ENCODE measurements around the gene DAPL1. TPM values are rescaled to one million over a fixed set of nuclear protein-coding genes. Genes with fewer than 3 reads are reported as not detected.

DAPL1 gene
- total RNA-seq, 2 donors from 2014 or later, result 8.6 to 9.9 TPM

DNA sequence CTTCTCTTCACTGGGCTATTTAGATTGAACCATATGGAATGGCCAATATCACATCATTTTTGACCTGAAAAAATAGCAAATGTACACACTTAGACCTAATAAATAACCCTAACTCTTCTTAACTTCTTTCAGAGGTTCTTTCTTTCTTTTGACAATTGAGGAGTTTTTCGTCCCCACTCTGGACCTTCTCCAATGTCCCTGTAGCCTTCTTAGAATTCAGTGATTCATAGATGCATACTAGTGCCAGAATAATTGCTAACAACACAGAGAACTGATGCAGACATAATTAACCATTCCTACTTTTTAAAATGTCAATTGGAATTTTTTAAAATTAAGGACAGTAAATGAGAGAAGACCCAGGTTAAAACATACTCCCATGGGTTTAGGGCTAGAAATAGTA, 20.0 kb downstream of the DAPL1 start:
- no peak for TF ChIP-seq POLR2A (IDR thresholded peaks at IDR 0.05)
- TF ChIP-seq, protein P1, sequence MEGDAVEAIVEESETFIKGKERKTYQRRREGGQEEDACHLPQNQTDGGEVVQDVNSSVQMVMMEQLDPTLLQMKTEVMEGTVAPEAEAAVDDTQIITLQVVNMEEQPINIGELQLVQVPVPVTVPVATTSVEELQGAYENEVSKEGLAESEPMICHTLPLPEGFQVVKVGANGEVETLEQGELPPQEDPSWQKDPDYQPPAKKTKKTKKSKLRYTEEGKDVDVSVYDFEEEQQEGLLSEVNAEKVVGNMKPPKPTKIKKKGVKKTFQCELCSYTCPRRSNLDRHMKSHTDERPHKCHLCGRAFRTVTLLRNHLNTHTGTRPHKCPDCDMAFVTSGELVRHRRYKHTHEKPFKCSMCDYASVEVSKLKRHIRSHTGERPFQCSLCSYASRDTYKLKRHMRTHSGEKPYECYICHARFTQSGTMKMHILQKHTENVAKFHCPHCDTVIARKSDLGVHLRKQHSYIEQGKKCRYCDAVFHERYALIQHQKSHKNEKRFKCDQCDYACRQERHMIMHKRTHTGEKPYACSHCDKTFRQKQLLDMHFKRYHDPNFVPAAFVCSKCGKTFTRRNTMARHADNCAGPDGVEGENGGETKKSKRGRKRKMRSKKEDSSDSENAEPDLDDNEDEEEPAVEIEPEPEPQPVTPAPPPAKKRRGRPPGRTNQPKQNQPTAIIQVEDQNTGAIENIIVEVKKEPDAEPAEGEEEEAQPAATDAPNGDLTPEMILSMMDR (IDR thresholded peaks at IDR 0.05), result no peak
- Histone ChIP-seq H3K36me3 (replicated peaks in 1 of 2; ENCODE audit: insufficient read depth in 1 of 2, low read depth in 2 of 2) (no peaks in the 10 kb centered on the region), H3K27ac (no peak overlapping the region), H3K27me3 (no peaks in the 10 kb centered on the region), H3K9me3 (no peaks in the 10 kb centered on the region), H3K4me3 (no peak overlapping the region), H3K4me1 (peaks cover 11% of the 10 kb centered on the region)
- 87 to 89% methylated on average over 1 of the region's 1 CpG for WGBS, 2 donors
- intact Hi-C loops (cut with DNase I), result no loop called here
- ATAC-seq (no peak), DNase-seq (no peak)

DNA sequence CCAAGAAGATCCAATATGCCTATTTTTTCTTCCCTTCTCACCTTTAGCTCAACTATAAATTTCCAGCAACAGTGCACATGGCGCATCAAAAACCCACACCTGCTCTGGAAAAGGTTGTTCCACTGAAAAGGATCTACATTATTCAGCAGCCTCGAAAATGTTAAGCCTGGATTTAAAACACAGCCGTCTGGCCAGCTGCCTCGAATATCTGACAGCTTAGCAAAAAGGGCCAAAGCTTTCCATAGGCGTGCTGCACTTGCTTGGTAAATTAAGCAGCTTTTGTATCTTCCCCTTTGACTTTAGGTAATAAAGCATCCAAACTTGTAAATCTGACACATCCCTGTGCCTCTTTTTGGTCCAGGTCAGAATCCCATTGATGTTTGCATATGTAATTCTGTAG, 20.5 kb downstream of the DAPL1 start:
- DNase-seq (no peak), ATAC-seq (no peak)
- Histone ChIP-seq H3K4me1 (peaks cover 11% of the 10 kb centered on the region), H3K9me3 (no peaks in the 10 kb centered on the region), H3K27ac (no peak overlapping the region), H3K36me3 (replicated peaks in 1 of 2; ENCODE audit: insufficient read depth in 1 of 2, low read depth in 2 of 2) (no peaks in the 10 kb centered on the region), H3K4me3 (no peak overlapping the region), H3K27me3 (no peaks in the 10 kb centered on the region)
- intact Hi-C loops (cut with DNase I), result no loop called here
- TF ChIP-seq, protein P1 (IDR thresholded peaks at IDR 0.05), result no peak
- no peak for TF ChIP-seq POLR2A (IDR thresholded peaks at IDR 0.05)
- 66 to 92% methylated on average over 5 of the region's 5 CpGs for WGBS, 2 donors

DNA sequence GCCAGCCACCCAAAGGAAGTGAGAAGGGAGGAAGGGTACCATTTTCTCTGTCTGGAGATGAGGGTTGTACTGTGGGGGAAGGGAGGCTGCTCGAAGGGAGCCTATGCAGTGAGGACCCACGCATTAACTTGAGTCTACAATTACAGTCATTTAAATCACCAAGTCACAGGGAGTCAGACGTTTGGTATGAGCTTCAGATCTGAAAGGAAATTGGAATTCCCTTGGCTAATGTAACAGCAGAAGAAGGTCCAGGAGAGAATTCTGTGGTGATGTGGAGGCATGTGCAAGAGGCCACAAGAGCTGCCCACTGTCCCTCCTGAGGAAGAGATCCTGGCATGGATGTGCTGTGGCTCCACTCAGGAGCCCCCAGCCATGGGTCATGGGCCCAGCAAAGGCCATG, 22.5 kb downstream of the DAPL1 start:
- no peak for DNase-seq
- intact Hi-C loops (cut with DNase I), result no loop called here
- Histone ChIP-seq H3K27me3 (no peaks in the 10 kb centered on the region), H3K27ac (no peak overlapping the region), H3K9me3 (no peaks in the 10 kb centered on the region), H3K4me1 (peaks cover 11% of the 10 kb centered on the region), H3K4me3 (no peak overlapping the region), H3K36me3 (replicated peaks in 1 of 2; ENCODE audit: insufficient read depth in 1 of 2, low read depth in 2 of 2) (no peaks in the 10 kb centered on the region)
- ATAC-seq, result no peak
- 73 to 75% methylated on average over 3 of the region's 3 CpGs for WGBS, 2 donors
- no peak for TF ChIP-seq POLR2A (IDR thresholded peaks at IDR 0.05)
- TF ChIP-seq, protein P1 (IDR thresholded peaks at IDR 0.05), result no peak

DNA sequence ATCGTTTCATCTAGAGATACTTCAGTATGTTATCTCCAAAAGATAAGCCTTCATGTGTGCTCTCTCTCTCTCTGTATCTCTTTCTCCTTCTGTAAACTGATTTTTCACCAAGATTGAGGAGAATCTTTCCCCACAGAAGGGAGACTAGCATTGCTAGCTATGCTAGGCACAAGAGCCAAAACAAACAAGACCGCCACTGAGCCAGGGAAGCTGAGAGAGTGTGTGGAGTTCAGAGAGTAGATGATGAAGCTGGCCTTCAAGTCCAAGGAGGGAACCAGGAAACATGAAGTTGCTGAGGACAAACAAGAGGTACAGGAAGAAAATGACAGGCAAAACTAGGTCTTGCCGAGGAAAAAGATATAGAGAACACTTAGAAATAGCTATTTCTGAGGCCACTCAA, 23.4 kb downstream of the DAPL1 start:
- Histone ChIP-seq H3K36me3 (replicated peaks in 1 of 2; ENCODE audit: insufficient read depth in 1 of 2, low read depth in 2 of 2) (no peaks in the 10 kb centered on the region), H3K9me3 (no peaks in the 10 kb centered on the region), H3K4me1 (peaks cover 11% of the 10 kb centered on the region), H3K27ac (no peak overlapping the region), H3K4me3 (no peak overlapping the region), H3K27me3 (no peaks in the 10 kb centered on the region)
- ATAC-seq (no peak), DNase-seq (peak in 1 of 4 donors; percentile 12)
- TF ChIP-seq POLR2A (IDR thresholded peaks at IDR 0.05), result no peak
- TF ChIP-seq, protein P1 (IDR thresholded peaks at IDR 0.05), result no peak
- WGBS, 2 donors, result 22 to 33% methylated on average over 3 of the region's 3 CpGs
- intact Hi-C loops (cut with DNase I), result no loop called here

DNA sequence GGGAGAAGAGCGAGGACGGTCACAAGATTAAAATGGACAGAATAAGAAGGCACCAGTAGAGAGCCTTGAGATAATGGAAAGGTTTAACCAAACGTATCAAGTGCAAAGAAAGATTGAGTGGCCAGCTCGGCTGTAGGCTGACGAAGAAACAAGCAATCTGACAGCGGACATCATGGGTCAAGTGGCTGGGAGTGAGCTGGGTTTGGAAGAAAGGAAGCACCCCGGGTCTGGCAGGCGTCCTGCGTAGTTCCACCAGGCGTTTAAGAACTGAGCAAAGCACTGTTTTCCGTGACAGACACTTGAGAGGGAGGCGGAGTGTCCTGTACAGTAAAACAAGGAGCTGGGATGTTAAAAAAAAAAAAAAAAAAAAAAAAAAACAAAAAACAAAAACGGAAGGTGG, 27.1 kb downstream of the DAPL1 start:
- no peaks in the 10 kb centered on the region for H3K9me3 ChIP-seq
- H3K4me1 ChIP-seq, result no peaks in the 10 kb centered on the region
- intact Hi-C loops (cut with DNase I), result no loop called here
- no peaks in the 10 kb centered on the region for H3K27me3 ChIP-seq
- ATAC-seq, result no peak
- H3K4me3 ChIP-seq, result no peak overlapping the region
- no peaks in the 10 kb centered on the region for H3K36me3 ChIP-seq (replicated peaks in 1 of 2; ENCODE audit: insufficient read depth in 1 of 2, low read depth in 2 of 2)
- 79 to 81% methylated on average over 13 of the region's 13 CpGs for WGBS, 2 donors
- TF ChIP-seq POLR2A (IDR thresholded peaks at IDR 0.05), result no peak
- TF ChIP-seq, protein P1 (IDR thresholded peaks at IDR 0.05), result no peak
- DNase-seq, result no peak
- H3K27ac ChIP-seq, result no peak overlapping the region

All from body of pancreas (tissue), 4 donors.